HG03135 (cell line): Measurements from ENCODE around the gene SGCA.

ENCODE experiments used
- ATAC-seq: cut with Tn5 transposase; IDR thresholded peaks from one replicate; pipeline ENCODE4 v1.9.1; 2021; ENCODE audit warnings: mild to moderate bottlenecking, moderate library complexity; ENCODE audit not compliant: unreplicated experiment

SGCA gene

GRCh38 chr17:50206604-50207293, 40.9 kb downstream of the SGCA start:
- ATAC-seq, result no peak

- ATAC-seq, result no peak
Measured at GRCh38 chr17:50207315-50207714, 41.5 kb downstream of the SGCA start.

- ATAC-seq, result no peak
Measured at GRCh38 chr17:50207792-50208567, 42.2 kb downstream of the SGCA start.

- no peak for ATAC-seq
Measured at GRCh38 chr17:50208611-50209061, 42.8 kb downstream of the SGCA start.

- ATAC-seq, result no peak
Measured at GRCh38 chr17:50209133-50209471, 43.3 kb downstream of the SGCA start.

- ATAC-seq, result no peak
Measured at GRCh38 chr17:50209472-50210239, 43.9 kb downstream of the SGCA start.

- no peak for ATAC-seq
Measured at GRCh38 chr17:50210240-50211225, 44.7 kb downstream of the SGCA start.

GRCh38 chr17:50211249-50212120, 45.7 kb downstream of the SGCA start:
- ATAC-seq, result no peak

GRCh38 chr17:50212121-50212843, 46.5 kb downstream of the SGCA start:
- no peak for ATAC-seq

- no peak for ATAC-seq
Measured at GRCh38 chr17:50213026-50214022, 47.5 kb downstream of the SGCA start.

- ATAC-seq, result no peak
Measured at GRCh38 chr17:50214976-50215760, 49.4 kb downstream of the SGCA start.

- ATAC-seq, result no peak
Measured at GRCh38 chr17:50217591-50217990, 51.8 kb downstream of the SGCA start.

- ATAC-seq, result no peak
Measured at GRCh38 chr17:50218071-50218759, 52.4 kb downstream of the SGCA start.

- no peak for ATAC-seq
Measured at GRCh38 chr17:50218771-50219315, 53.0 kb downstream of the SGCA start.

GRCh38 chr17:50219342-50219741, 53.5 kb downstream of the SGCA start:
- ATAC-seq, result no peak

GRCh38 chr17:50219939-50220465, 54.2 kb downstream of the SGCA start:
- ATAC-seq, result no peak
